HEK293 (cell line): ENCODE results near the gene AGAP3.

Experiments
- CTCF ChIA-PET: fragments of 350-600 bp; formaldehyde crosslinking; extraction: SDS; loops from one replicate; lab custom pipeline; 2021; ENCODE audit warnings: antibody characterized with exemption; lab: Yijun Ruan, JAX
- POLR2A ChIA-PET: fragments of 300-600 bp; formaldehyde crosslinking; extraction: SDS; loops from one replicate; lab custom pipeline; 2020; ENCODE audit warnings: antibody characterized with exemption, inconsistent platforms; lab: Yijun Ruan, JAX
- H3K27ac ChIP-seq: fragments of 200-500 bp; sonication (Bioruptor generic); 2 replicates; pipeline ENCODE4 v1.5.1; 2014; ENCODE audit warnings: low read depth, low read length, control low read depth, inconsistent platforms; ENCODE audit errors: extremely low read depth
- H3K36me3 ChIP-seq, 2 experiments: fragments of 200-500 bp in 1 of 2; sonication (Bioruptor generic) in 1 of 2; 1 replicate in 1 of 2; 2 replicates in 1 of 2; pipeline ENCODE4 v1.5.1; 2014 to 2017; ENCODE audit warnings: inconsistent platforms in 2 of 2, low read length in 2 of 2; ENCODE audit not compliant: control insufficient read depth in 2 of 2, insufficient read depth in 1 of 2
- H3K4me1 ChIP-seq: fragments of 200-500 bp; sonication (Bioruptor generic); 2 replicates; pipeline ENCODE4 v1.5.1; 2014; ENCODE audit warnings: mild to moderate bottlenecking, low read length, inconsistent platforms; ENCODE audit not compliant: control insufficient read depth, insufficient read depth
- H3K4me3 ChIP-seq: 2 replicates; pipeline ENCODE4 v1.5.1; 2011; ENCODE audit warnings: low read depth, mild to moderate bottlenecking, control low read depth, low read length, moderate library complexity
- H3K9me3 ChIP-seq: fragments of 200-500 bp; sonication (Bioruptor generic); 2 replicates; pipeline ENCODE4 v1.5.1; 2014; ENCODE audit warnings: low read depth, low read length, inconsistent platforms; ENCODE audit not compliant: control insufficient read depth, insufficient read depth
- HOXD13 ChIP-seq: sonication (generic); formaldehyde crosslinking; IDR thresholded peaks from 2 replicates; pipeline ENCODE4 v1.8.0; 2022; ENCODE audit warnings: missing genetic modification reagents, borderline replicate concordance
- RBAK ChIP-seq: fragments of 450-650 bp; formaldehyde crosslinking; IDR thresholded peaks from 2 replicates; pipeline ENCODE4 v1.5.1; 2016; ENCODE audit warnings: missing biosample characterization, missing genetic modification characterization
- SCRT2 ChIP-seq: fragments of 450-650 bp; formaldehyde crosslinking; IDR thresholded peaks from 2 replicates; pipeline ENCODE4 v1.5.1; 2016; ENCODE audit warnings: missing biosample characterization, missing genetic modification characterization
- ZBTB1 ChIP-seq: fragments of 450-650 bp; formaldehyde crosslinking; IDR thresholded peaks from 2 replicates; pipeline ENCODE4 v1.5.1; 2016; ENCODE audit warnings: missing biosample characterization, missing genetic modification characterization
- ZBTB7A ChIP-seq: fragments of 450-650 bp; formaldehyde crosslinking; IDR thresholded peaks from 2 replicates; pipeline ENCODE4 v1.5.1; 2016; ENCODE audit warnings: low read depth, missing biosample characterization, missing genetic modification characterization
- ZFP37 ChIP-seq: fragments of 450-650 bp; formaldehyde crosslinking; IDR thresholded peaks from 2 replicates; pipeline ENCODE4 v1.5.1; 2016; ENCODE audit warnings: missing biosample characterization, missing genetic modification characterization
- ZFP69B ChIP-seq: fragments of 450-650 bp; formaldehyde crosslinking; IDR thresholded peaks from 2 replicates; pipeline ENCODE4 v1.5.1; 2016; ENCODE audit warnings: missing biosample characterization, missing genetic modification characterization
- ZIC2 ChIP-seq: fragments of 450-650 bp; formaldehyde crosslinking; IDR thresholded peaks from 2 replicates; pipeline ENCODE4 v1.5.1; 2016; ENCODE audit warnings: missing biosample characterization, missing genetic modification characterization
- ZNF157 ChIP-seq: fragments of 450-650 bp; formaldehyde crosslinking; IDR thresholded peaks from 2 replicates; pipeline ENCODE4 v1.5.1; 2016; ENCODE audit warnings: missing biosample characterization, missing genetic modification characterization
- ZNF2 ChIP-seq: fragments of 450-650 bp; formaldehyde crosslinking; IDR thresholded peaks from 2 replicates; pipeline ENCODE4 v1.5.1; 2016; ENCODE audit warnings: missing biosample characterization, missing genetic modification characterization
- ZNF214 ChIP-seq: fragments of 450-650 bp; formaldehyde crosslinking; IDR thresholded peaks from 2 replicates; pipeline ENCODE4 v1.5.1; 2017; ENCODE audit warnings: missing biosample characterization, mild to moderate bottlenecking, missing genetic modification characterization, borderline replicate concordance
- ZNF426 ChIP-seq: fragments of 450-650 bp; formaldehyde crosslinking; IDR thresholded peaks from 2 replicates; pipeline ENCODE4 v1.5.1; 2017; ENCODE audit warnings: missing biosample characterization, missing genetic modification characterization, mild to moderate bottlenecking, inconsistent platforms, moderate library complexity
- ZNF433 ChIP-seq: fragments of 450-650 bp; formaldehyde crosslinking; IDR thresholded peaks from 2 replicates; pipeline ENCODE4 v1.5.1; 2016; ENCODE audit warnings: missing biosample characterization, missing genetic modification characterization, low read depth
- ZNF473 ChIP-seq: fragments of 450-650 bp; formaldehyde crosslinking; IDR thresholded peaks from 2 replicates; pipeline ENCODE4 v1.5.1; 2017; ENCODE audit warnings: missing biosample characterization, missing genetic modification characterization
- ZNF544 ChIP-seq: fragments of 450-650 bp; formaldehyde crosslinking; IDR thresholded peaks from 2 replicates; pipeline ENCODE4 v1.5.0; 2017; ENCODE audit warnings: missing biosample characterization, missing genetic modification characterization
- ZNF548 ChIP-seq: fragments of 450-650 bp; formaldehyde crosslinking; IDR thresholded peaks from 2 replicates; pipeline ENCODE4 v1.5.1; 2016; ENCODE audit warnings: missing biosample characterization, missing genetic modification characterization
- ZNF561 ChIP-seq: fragments of 450-650 bp; IDR thresholded peaks from 2 replicates; pipeline ENCODE4 v1.5.1; 2018; ENCODE audit warnings: missing biosample characterization, missing genetic modification characterization, borderline replicate concordance
- ZNF585B ChIP-seq: fragments of 450-650 bp; formaldehyde crosslinking; IDR thresholded peaks from 2 replicates; pipeline ENCODE4 v1.5.1; 2016; ENCODE audit warnings: missing biosample characterization, missing genetic modification characterization
- ZNF596 ChIP-seq: fragments of 450-650 bp; IDR thresholded peaks from 2 replicates; pipeline ENCODE4 v1.5.0; 2018; ENCODE audit warnings: missing biosample characterization, mild to moderate bottlenecking, missing genetic modification characterization, moderate library complexity
- ZNF660 ChIP-seq: fragments of 450-650 bp; IDR thresholded peaks from 2 replicates; pipeline ENCODE4 v1.5.1; 2018; ENCODE audit warnings: missing biosample characterization, mild to moderate bottlenecking, missing genetic modification characterization
- ZNF768 ChIP-seq: fragments of 450-650 bp; formaldehyde crosslinking; IDR thresholded peaks from 2 replicates; pipeline ENCODE4 v1.5.1; 2018; ENCODE audit warnings: missing biosample characterization, mild to moderate bottlenecking, missing genetic modification characterization
- ZNF785 ChIP-seq: fragments of 450-650 bp; formaldehyde crosslinking; IDR thresholded peaks from 2 replicates; pipeline ENCODE4 v1.5.1; 2016; ENCODE audit warnings: missing biosample characterization, missing genetic modification characterization
- ZNF837 ChIP-seq: fragments of 450-650 bp; formaldehyde crosslinking; IDR thresholded peaks from 2 replicates; pipeline ENCODE4 v1.5.1; 2016; ENCODE audit warnings: missing biosample characterization, missing genetic modification characterization
- TF ChIP-seq, protein P1 (sequence below): fragments of 450-650 bp; formaldehyde crosslinking; IDR thresholded peaks from 2 replicates; pipeline ENCODE4 v1.5.1; 2017; ENCODE audit warnings: missing biosample characterization, missing genetic modification characterization
- TF ChIP-seq, protein P2 (sequence below): fragments of 450-650 bp; formaldehyde crosslinking; IDR thresholded peaks from 2 replicates; pipeline ENCODE4 v1.5.1; 2016; ENCODE audit warnings: missing biosample characterization, missing genetic modification characterization
- TF ChIP-seq, protein P3 (sequence below): fragments of 450-650 bp; formaldehyde crosslinking; IDR thresholded peaks from 2 replicates; pipeline ENCODE4 v1.5.1; 2017; ENCODE audit warnings: missing biosample characterization, missing genetic modification characterization
- TF ChIP-seq, protein P4 (sequence below): IDR thresholded peaks from 2 replicates; pipeline ENCODE4 v1.6.1; 2011; ENCODE audit warnings: mild to moderate bottlenecking, low read depth, low read length, borderline replicate concordance

Gene AGAP3

DNA sequence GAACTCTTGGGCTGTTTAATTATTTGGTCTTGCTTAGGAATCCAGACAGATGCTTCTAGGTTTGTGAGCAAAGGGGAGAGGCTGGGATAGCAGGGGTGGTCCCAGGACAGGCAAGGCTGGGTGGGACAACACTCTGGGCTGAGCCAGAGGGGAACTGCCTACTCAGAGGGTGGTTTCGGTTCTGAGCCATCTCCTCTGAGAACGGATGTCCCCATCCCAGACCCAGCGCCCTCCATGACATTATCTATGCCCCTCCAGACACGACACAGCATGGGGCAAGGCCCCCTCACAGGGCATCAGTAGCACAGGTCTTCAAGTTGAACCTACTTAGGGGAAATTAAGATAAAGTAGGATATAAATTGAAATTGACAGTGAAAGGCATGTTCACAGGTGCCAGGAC lies 93.7 kb downstream of the AGAP3 start:
- H3K9me3 ChIP-seq: no peaks in the 10 kb centered on the region
- no peak overlapping the region for H3K27ac ChIP-seq
- no peaks in the 10 kb centered on the region for H3K4me1 ChIP-seq
- CTCF ChIA-PET: interaction anchor here (1.7 kb wide), 1 partner anchor 12 kb away, joined by 5 read pairs; no protein-coding TSS in a partner anchor
- POLR2A ChIA-PET: no interaction called here
- no peak for TF ChIP-seq ZNF596 (tag by site-specific recombination)
- TF ChIP-seq ZNF660 (tag by site-specific recombination): no peak
- TF ChIP-seq, protein P1, sequence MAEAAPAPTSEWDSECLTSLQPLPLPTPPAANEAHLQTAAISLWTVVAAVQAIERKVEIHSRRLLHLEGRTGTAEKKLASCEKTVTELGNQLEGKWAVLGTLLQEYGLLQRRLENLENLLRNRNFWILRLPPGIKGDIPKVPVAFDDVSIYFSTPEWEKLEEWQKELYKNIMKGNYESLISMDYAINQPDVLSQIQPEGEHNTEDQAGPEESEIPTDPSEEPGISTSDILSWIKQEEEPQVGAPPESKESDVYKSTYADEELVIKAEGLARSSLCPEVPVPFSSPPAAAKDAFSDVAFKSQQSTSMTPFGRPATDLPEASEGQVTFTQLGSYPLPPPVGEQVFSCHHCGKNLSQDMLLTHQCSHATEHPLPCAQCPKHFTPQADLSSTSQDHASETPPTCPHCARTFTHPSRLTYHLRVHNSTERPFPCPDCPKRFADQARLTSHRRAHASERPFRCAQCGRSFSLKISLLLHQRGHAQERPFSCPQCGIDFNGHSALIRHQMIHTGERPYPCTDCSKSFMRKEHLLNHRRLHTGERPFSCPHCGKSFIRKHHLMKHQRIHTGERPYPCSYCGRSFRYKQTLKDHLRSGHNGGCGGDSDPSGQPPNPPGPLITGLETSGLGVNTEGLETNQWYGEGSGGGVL (tag by site-specific recombination): no peak
- no peak for TF ChIP-seq ZNF548 (tag by site-specific recombination)
- no peak for TF ChIP-seq ZNF473 (tag by site-specific recombination)
- no peak for TF ChIP-seq SCRT2 (tag by site-specific recombination)
- no peak for TF ChIP-seq ZNF157 (tag by site-specific recombination)
- TF ChIP-seq, all 188 proteins: peak for 0
- no peaks in the 10 kb centered on the region for H3K36me3 ChIP-seq
- H3K4me3 ChIP-seq: no peak overlapping the region

DNA sequence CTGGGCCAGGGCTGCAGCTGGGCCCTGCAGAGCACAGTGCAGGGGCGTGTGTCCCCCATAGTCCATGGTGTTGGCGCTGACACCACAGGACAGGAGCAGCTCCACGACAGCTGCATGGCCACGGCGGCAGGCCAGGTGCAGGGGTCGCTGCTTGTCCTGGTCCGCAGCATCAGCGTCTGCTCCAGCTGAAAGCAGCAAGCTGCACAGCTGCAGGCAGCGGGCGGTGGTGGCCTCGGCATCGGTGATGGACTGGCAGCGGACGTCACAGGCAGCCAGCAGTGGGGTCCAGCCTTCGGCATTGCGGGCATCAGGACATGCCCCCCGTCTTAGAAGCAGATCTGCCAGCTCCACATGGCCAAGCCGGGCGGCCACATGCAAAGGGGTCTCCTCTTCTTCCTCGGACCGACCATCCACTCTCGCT lies 94.7 kb downstream of the AGAP3 start:
- Histone ChIP-seq H3K27ac (no peak overlapping the region), H3K4me1 (no peaks in the 10 kb centered on the region), H3K36me3 (no peaks in the 10 kb centered on the region), H3K9me3 (no peaks in the 10 kb centered on the region), H3K4me3 (no peak overlapping the region)
- TF ChIP-seq, protein P2, sequence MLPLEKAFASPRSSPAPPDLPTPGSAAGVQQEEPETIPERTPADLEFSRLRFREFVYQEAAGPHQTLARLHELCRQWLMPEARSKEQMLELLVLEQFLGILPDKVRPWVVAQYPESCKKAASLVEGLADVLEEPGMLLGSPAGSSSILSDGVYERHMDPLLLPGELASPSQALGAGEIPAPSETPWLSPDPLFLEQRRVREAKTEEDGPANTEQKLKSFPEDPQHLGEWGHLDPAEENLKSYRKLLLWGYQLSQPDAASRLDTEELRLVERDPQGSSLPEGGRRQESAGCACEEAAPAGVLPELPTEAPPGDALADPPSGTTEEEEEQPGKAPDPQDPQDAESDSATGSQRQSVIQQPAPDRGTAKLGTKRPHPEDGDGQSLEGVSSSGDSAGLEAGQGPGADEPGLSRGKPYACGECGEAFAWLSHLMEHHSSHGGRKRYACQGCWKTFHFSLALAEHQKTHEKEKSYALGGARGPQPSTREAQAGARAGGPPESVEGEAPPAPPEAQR (tag by site-specific recombination): no peak
- TF ChIP-seq ZNF544 (tag by site-specific recombination): no peak
- TF ChIP-seq RBAK: no peak
- no peak for TF ChIP-seq ZNF785 (tag by site-specific recombination)
- TF ChIP-seq ZNF561 (tag by site-specific recombination): no peak
- TF ChIP-seq ZNF214 (tag by site-specific recombination): no peak
- TF ChIP-seq ZNF837 (tag by site-specific recombination): no peak
- TF ChIP-seq ZNF585B: no peak
- TF ChIP-seq ZNF768: no peak
- TF ChIP-seq ZNF426 (tag by site-specific recombination): no peak
- POLR2A ChIA-PET: no interaction called here
- CTCF ChIA-PET: interaction anchor here (1.0 to 2.9 kb wide), 2 partner anchors 12 to 129 kb away, joined by 3 to 13 read pairs; no protein-coding TSS in a partner anchor

DNA sequence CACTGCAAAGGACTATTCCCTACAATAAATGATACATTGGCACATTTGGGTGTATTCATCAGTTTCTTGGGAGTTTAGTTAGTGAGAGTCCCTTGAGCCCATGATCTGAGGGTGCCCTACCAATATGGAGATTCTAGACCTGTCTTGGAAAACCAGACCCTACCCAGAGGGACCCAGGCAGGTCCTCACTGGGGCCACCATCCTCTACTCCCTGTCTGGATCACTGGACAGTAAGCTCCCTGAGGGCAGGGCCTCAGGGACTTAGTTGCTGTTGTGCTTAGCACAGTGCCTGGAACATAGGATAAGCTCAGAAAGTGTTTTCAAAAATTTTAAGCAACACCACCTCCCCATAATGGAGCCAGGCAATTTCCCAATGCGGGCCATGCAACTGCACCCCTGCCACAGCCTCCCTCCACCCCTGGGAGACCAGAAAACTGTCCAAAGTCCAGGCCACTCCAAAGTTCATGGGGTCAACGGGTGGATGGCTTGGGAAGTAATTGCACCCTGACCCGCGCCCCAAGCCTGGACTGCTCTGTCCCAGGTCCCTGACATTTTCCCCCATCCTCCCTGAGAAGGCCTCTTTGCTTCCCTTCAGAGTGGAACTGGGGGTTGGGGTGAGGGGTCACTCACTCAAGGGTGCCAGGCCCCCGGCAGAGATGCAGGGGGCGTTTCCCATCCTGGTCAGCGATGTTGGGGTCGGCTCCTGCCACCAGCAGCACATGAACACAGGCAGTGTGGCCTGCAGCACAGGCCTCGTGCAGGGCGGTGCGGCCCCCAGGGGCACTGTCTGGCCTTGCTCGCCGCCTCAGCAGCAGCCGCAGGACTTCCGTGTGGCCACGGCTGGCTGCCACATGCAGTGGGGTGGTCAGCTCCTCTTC lies 99.7 kb downstream of the AGAP3 start:
- ChIA-PET CTCF (interaction anchor here (0.7 kb wide), 1 partner anchor 7 kb away, joined by 4 read pairs; no protein-coding TSS in a partner anchor), POLR2A (no interaction called here)
- no peaks in the 10 kb centered on the region for H3K4me1 ChIP-seq
- H3K9me3 ChIP-seq: no peaks in the 10 kb centered on the region
- no peaks in the 10 kb centered on the region for H3K36me3 ChIP-seq
- H3K27ac ChIP-seq: no peak overlapping the region
- no peak overlapping the region for H3K4me3 ChIP-seq
- no peak for TF ChIP-seq ZBTB1
- TF ChIP-seq, protein P3, sequence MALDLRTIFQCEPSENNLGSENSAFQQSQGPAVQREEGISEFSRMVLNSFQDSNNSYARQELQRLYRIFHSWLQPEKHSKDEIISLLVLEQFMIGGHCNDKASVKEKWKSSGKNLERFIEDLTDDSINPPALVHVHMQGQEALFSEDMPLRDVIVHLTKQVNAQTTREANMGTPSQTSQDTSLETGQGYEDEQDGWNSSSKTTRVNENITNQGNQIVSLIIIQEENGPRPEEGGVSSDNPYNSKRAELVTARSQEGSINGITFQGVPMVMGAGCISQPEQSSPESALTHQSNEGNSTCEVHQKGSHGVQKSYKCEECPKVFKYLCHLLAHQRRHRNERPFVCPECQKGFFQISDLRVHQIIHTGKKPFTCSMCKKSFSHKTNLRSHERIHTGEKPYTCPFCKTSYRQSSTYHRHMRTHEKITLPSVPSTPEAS (tag by site-specific recombination): no peak
- TF ChIP-seq ZFP69B: no peak
- no peak for TF ChIP-seq ZNF2 (tag by site-specific recombination)
- no peak for TF ChIP-seq ZBTB7A (tag by site-specific recombination)
- TF ChIP-seq ZNF785 (tag by site-specific recombination): no peak
- no peak for TF ChIP-seq ZIC2 (tag by site-specific recombination)
- TF ChIP-seq ZNF433: no peak
- TF ChIP-seq ZFP37 (tag by site-specific recombination): no peak
- TF ChIP-seq, protein P4, sequence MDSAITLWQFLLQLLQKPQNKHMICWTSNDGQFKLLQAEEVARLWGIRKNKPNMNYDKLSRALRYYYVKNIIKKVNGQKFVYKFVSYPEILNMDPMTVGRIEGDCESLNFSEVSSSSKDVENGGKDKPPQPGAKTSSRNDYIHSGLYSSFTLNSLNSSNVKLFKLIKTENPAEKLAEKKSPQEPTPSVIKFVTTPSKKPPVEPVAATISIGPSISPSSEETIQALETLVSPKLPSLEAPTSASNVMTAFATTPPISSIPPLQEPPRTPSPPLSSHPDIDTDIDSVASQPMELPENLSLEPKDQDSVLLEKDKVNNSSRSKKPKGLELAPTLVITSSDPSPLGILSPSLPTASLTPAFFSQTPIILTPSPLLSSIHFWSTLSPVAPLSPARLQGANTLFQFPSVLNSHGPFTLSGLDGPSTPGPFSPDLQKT: no peak
- TF ChIP-seq HOXD13: no peak
